Smooth muscle cell (in vitro differentiated cells): Measurements from ENCODE around the gene AUH. TPM values are rescaled to one million over a fixed set of nuclear protein-coding genes. Genes with fewer than 3 reads are reported as not detected.

Experiments used
- DNase-seq: peaks from one replicate; lab custom pipeline; 2025; ENCODE audit not compliant: unreplicated experiment; lab: John Stamatoyannopoulos, UW
- H2AFZ ChIP-seq: fragments of 200-600 bp; sonication (generic); 2 replicates; pipeline ENCODE4 v1.6.0; 2016; ENCODE audit warnings: antibody characterized with exemption, low read depth, mild to moderate bottlenecking
- H3F3A ChIP-seq: fragments of 200-600 bp; sonication (generic); 2 replicates; pipeline ENCODE4 v1.6.0; 2017; ENCODE audit warnings: antibody characterized with exemption, low read depth
- H3K27ac ChIP-seq: fragments of 200-600 bp; sonication (generic); 2 replicates; pipeline ENCODE4 v1.5.1; 2016; ENCODE audit warnings: low read depth, mild to moderate bottlenecking
- H3K27me3 ChIP-seq: fragments of 200-600 bp; sonication (generic); 2 replicates; pipeline ENCODE4 v1.6.1; 2016; ENCODE audit warnings: low read depth, mild to moderate bottlenecking
- H3K36me3 ChIP-seq: fragments of 200-600 bp; sonication (generic); 2 replicates; pipeline ENCODE4 v1.5.1; 2016; ENCODE audit warnings: low read depth
- H3K4me1 ChIP-seq: fragments of 200-600 bp; sonication (generic); 2 replicates; pipeline ENCODE4 v1.5.1; 2016; ENCODE audit warnings: low read depth
- H3K4me2 ChIP-seq: fragments of 200-600 bp; sonication (generic); 2 replicates; pipeline ENCODE4 v1.6.0; 2016; ENCODE audit warnings: mild to moderate bottlenecking
- H3K4me3 ChIP-seq: fragments of 200-600 bp; sonication (generic); 2 replicates; pipeline ENCODE4 v1.5.1; 2016; ENCODE audit warnings: mild to moderate bottlenecking
- H3K79me2 ChIP-seq: fragments of 200-600 bp; sonication (generic); 2 replicates; pipeline ENCODE4 v1.6.0; 2016; ENCODE audit warnings: low read depth, mild to moderate bottlenecking
- H3K9ac ChIP-seq: fragments of 200-600 bp; sonication (generic); 2 replicates; pipeline ENCODE4 v1.6.0; 2016; ENCODE audit warnings: low read depth
- H3K9me3 ChIP-seq: fragments of 200-600 bp; sonication (generic); replicated peaks from 2 replicates; pipeline ENCODE4 v1.5.1; 2016; ENCODE audit warnings: low read depth
- H4K20me1 ChIP-seq: fragments of 200-600 bp; sonication (generic); 2 replicates; pipeline ENCODE4 v1.6.0; 2016; ENCODE audit warnings: low read depth
- CTCF ChIP-seq: fragments of 200-600 bp; sonication (generic); IDR thresholded peaks from 2 replicates; pipeline ENCODE4 v1.5.1; 2017; ENCODE audit warnings: borderline replicate concordance, mild to moderate bottlenecking, antibody characterized with exemption; ENCODE audit not compliant: insufficient read depth, poor library complexity, severe bottlenecking
- WGBS: methylation state at CpG from one replicate; pipeline ENCODE4 v1.1.7; 2016; ENCODE audit warnings: low lambda C conversion rate; 5-methylcytosine and 5-hydroxymethylcytosine counted together
- polyA plus RNA-seq: library from polyadenylated mRNA; unstranded; fragments of >200 nt; fragmentation: Nextera tagmentation; extraction: Ambion mirVana; gene quantifications from 2 replicates; pipeline ENCODE4 v1.2.1, GENCODE V29; 2016
- total RNA-seq: library from RNA; depleted of rRNA; stranded (reverse); fragments of >200 nt; gene quantifications from 2 replicates; pipeline ENCODE4 v1.2.3, GENCODE V29; 2014

The AUH gene
- total and polyA plus RNA-seq, 2 experiments from 2014 or later, result 8.7 TPM

GRCh38 chr9:91239367-91240111, 122.2 kb downstream of the AUH start:
- WGBS, result 86% methylated on average over 5 of the region's 5 CpGs
- Histone ChIP-seq H3K4me1 (no peaks in the 10 kb centered on the region), H3K79me2 (no peaks in the 10 kb centered on the region), H3K9ac (no peak overlapping the region), H3F3A (no peaks in the 10 kb centered on the region), H3K27ac (no peak overlapping the region), H3K27me3 (no peaks in the 10 kb centered on the region), H2AFZ (no peak overlapping the region), H3K4me3 (no peak overlapping the region), H3K9me3 (no peaks in the 10 kb centered on the region), H4K20me1 (no peaks in the 10 kb centered on the region), H3K4me2 (no peak overlapping the region), H3K36me3 (no peaks in the 10 kb centered on the region)
- DNase-seq, result no peak
- no peak for TF ChIP-seq CTCF

- no peaks in the 10 kb centered on the region for H4K20me1 ChIP-seq
- H3K36me3 ChIP-seq, result no peaks in the 10 kb centered on the region
- H3K79me2 ChIP-seq, result no peaks in the 10 kb centered on the region
- no peak for TF ChIP-seq CTCF
- no peak overlapping the region for H3K9ac ChIP-seq
- H3K27me3 ChIP-seq, result no peaks in the 10 kb centered on the region
- H3F3A ChIP-seq, result no peaks in the 10 kb centered on the region
- H3K4me1 ChIP-seq, result no peaks in the 10 kb centered on the region
- H3K4me3 ChIP-seq, result no peak overlapping the region
- H3K9me3 ChIP-seq, result no peaks in the 10 kb centered on the region
- 93% methylated on average over 2 of the region's 2 CpGs for WGBS
- no peak overlapping the region for H2AFZ ChIP-seq
- DNase-seq, result no peak
- no peak overlapping the region for H3K27ac ChIP-seq
- H3K4me2 ChIP-seq, result no peak overlapping the region
These were observed 127.2 kb downstream of the AUH start for GRCh38 chr9:91234523-91234922.

GRCh38 chr9:91231619-91232018, 130.1 kb downstream of the AUH start:
- no peaks in the 10 kb centered on the region for H3K4me1 ChIP-seq
- 88% methylated on average over 2 of the region's 2 CpGs for WGBS
- no peaks in the 10 kb centered on the region for H3K79me2 ChIP-seq
- no peaks in the 10 kb centered on the region for H3K27me3 ChIP-seq
- no peak overlapping the region for H2AFZ ChIP-seq
- no peak overlapping the region for H3K27ac ChIP-seq
- no peaks in the 10 kb centered on the region for H4K20me1 ChIP-seq
- TF ChIP-seq CTCF, result no peak
- no peak overlapping the region for H3K9ac ChIP-seq
- H3F3A ChIP-seq, result no peaks in the 10 kb centered on the region
- no peaks in the 10 kb centered on the region for H3K36me3 ChIP-seq
- H3K4me3 ChIP-seq, result no peak overlapping the region
- no peak overlapping the region for H3K4me2 ChIP-seq
- no peaks in the 10 kb centered on the region for H3K9me3 ChIP-seq
- DNase-seq, result no peak

GRCh38 chr9:91223000-91223399, 138.7 kb downstream of the AUH start:
- no peak overlapping the region for H3K4me2 ChIP-seq
- H2AFZ ChIP-seq, result no peak overlapping the region
- no peak overlapping the region for H3K9ac ChIP-seq
- no peaks in the 10 kb centered on the region for H3K27me3 ChIP-seq
- H3K36me3 ChIP-seq, result no peaks in the 10 kb centered on the region
- H3K4me1 ChIP-seq, result peaks cover 3% of the 10 kb centered on the region
- no peak overlapping the region for H3K4me3 ChIP-seq
- no peak for DNase-seq
- H3K9me3 ChIP-seq, result no peaks in the 10 kb centered on the region
- no peak for TF ChIP-seq CTCF
- no peaks in the 10 kb centered on the region for H3K79me2 ChIP-seq
- 96% methylated on average over 5 of the region's 5 CpGs for WGBS
- H3K27ac ChIP-seq, result no peak overlapping the region
- peaks cover 5% of the 10 kb centered on the region for H3F3A ChIP-seq
- no peaks in the 10 kb centered on the region for H4K20me1 ChIP-seq
